ENCODE data around the gene ZNF442. TPM values are rescaled to one million over a fixed set of nuclear protein-coding genes. Genes with fewer than 3 reads are reported as not detected.

ZNF442 gene
- total RNA-seq (2014; rRNA removed) (0.63 and 1.1 TPM in 2 replicates), Bru-seq, nascent RNA (percentile 45 among the genes with signal in this experiment), BruChase-seq, experiment 1, labeled RNA remaining after a 6-hour chase (percentile 43 among the genes with signal in this experiment), BruChase-seq, experiment 2, labeled RNA remaining after a 2-hour chase (percentile 49 among the genes with signal in this experiment)
- long read RNA-seq, transcript ZNF442-203 (3 exons, 1,906 nt) = major isoform, 6 of 11 reads
- long read RNA-seq, partial matches to known transcripts = 0 of 11 reads
- long read RNA-seq, other reads (novel, unspliced or antisense) = 5 of 11 reads

- Histone ChIP-seq H3K9ac (ENCODE audit: low read length) (peak within 1 kb of the TSS; percentile 69), H3K4me3 (ENCODE audit: low read length) (peak within 1 kb of the TSS; percentile 82), H3F3A (ENCODE audit: low read length, unreplicated experiment) (no peaks in the 10 kb centered on the region), H3K79me2 (ENCODE audit: low read length) (no peaks in the 10 kb centered on the region), H3K27ac (ENCODE audit: low read length) (no peak within 1 kb of the TSS), H3K36me3 (ENCODE audit: low read depth, low read length) (no peaks in the 10 kb centered on the region), H3K4me1 (ENCODE audit: insufficient read depth, low read length) (no peaks in the 10 kb centered on the region; the same call in 1 of the 2 replicates), H3K9me2 (replicated peaks; ENCODE audit: low read length) (no peaks in the 10 kb centered on the region), H4K20me1 (ENCODE audit: low read length) (no peaks in the 10 kb centered on the region), H3K27me3 (ENCODE audit: low read length) (no peaks in the 10 kb centered on the region), H3K9me3 (ENCODE audit: low read length) (peaks cover 12% of the 10 kb centered on the region; the same call in 1 of the 2 replicates), H3K4me2 (ENCODE audit: low read length) (peak within 1 kb of the TSS; percentile 77), H2AFZ (ENCODE audit: low read length) (peak within 1 kb of the TSS; percentile 86)
- ATAC-seq = peak; percentile 97
- no TSS peak for BruUV-seq (replicated peaks)
- CTCF ChIA-PET = interaction anchor here (0.6 to 1.8 kb wide), 4 partner anchors 203 to 568 kb away, joined by 3 to 14 read pairs (median 4); partner anchors contain the start of gene ZNF136
- intact Hi-C loops (cut with micrococcal nuclease) = loop anchor here (1.0 to 5.0 kb wide), 3 partner anchors 73 to 224 kb away; partner anchors contain the start of genes ZNF44 and ZNF564
- POLR2A ChIA-PET (ENCODE audit: unreplicated experiment) = interaction anchor here (0.6 to 1.0 kb wide), 3 partner anchors 32 to 150 kb away, joined by 5 to 11 read pairs (median 6); partner anchors contain the start of genes ZNF563 and ZNF709
- peak; percentile 96 for DNase-seq
- TF ChIP-seq CTCF (conservative IDR thresholded peaks at IDR 0.05; ENCODE audit: low read depth, low read length) (peak; percentile 64), EZH2phosphoT487 (IDR thresholded peaks at IDR 0.05; ENCODE audit: borderline replicate concordance, low read length) (no peak)
These were observed at the start of gene ZNF442 for GRCh38 chr19:12365236-12366162. Gene ZNF442 (minus strand): TSS chr19:12365683. CDS start chr19:12363631, 2,052 bp downstream.

GRCh38 chr19:12411893-12412292 is 46.4 kb upstream of the ZNF442 start:
- ChIA-PET POLR2A (ENCODE audit: unreplicated experiment) (no interaction called here), CTCF (no interaction called here)
- Histone ChIP-seq H3K4me2 (ENCODE audit: low read length) (no peak overlapping the region), H3K36me3 (ENCODE audit: low read depth, low read length) (peaks cover 3% of the 10 kb centered on the region; the same call in 1 of the 2 replicates), H3K79me2 (ENCODE audit: low read length) (no peaks in the 10 kb centered on the region), H3K9ac (ENCODE audit: low read length) (no peak overlapping the region), H3K9me2 (replicated peaks; ENCODE audit: low read length) (no peaks in the 10 kb centered on the region), H4K20me1 (ENCODE audit: low read length) (no peaks in the 10 kb centered on the region), H3K27ac (ENCODE audit: low read length) (no peak overlapping the region), H3K27me3 (ENCODE audit: low read length) (no peaks in the 10 kb centered on the region), H3K9me3 (ENCODE audit: low read length) (peaks cover 37% of the 10 kb centered on the region), H3K4me3 (ENCODE audit: low read length) (no peak overlapping the region), H2AFZ (ENCODE audit: low read length) (no peak overlapping the region), H3K4me1 (ENCODE audit: insufficient read depth, low read length) (no peaks in the 10 kb centered on the region), H3F3A (ENCODE audit: low read length, unreplicated experiment) (no peaks in the 10 kb centered on the region)
- no peak for ATAC-seq
- no peak for TF ChIP-seq EZH2phosphoT487 (IDR thresholded peaks at IDR 0.05; ENCODE audit: borderline replicate concordance, low read length)
- TF ChIP-seq EZH2 (IDR thresholded peaks at IDR 0.05; ENCODE audit: low read length, unreplicated experiment) = no peak
- no peak for TF ChIP-seq CTCF (conservative IDR thresholded peaks at IDR 0.05; ENCODE audit: low read depth, low read length)
- no peak for DNase-seq
- intact Hi-C loops (cut with micrococcal nuclease) = no loop called here
- no TSS peak for BruUV-seq (replicated peaks)
